Measurements from ENCODE around the gene CCDC88C.

DNA sequence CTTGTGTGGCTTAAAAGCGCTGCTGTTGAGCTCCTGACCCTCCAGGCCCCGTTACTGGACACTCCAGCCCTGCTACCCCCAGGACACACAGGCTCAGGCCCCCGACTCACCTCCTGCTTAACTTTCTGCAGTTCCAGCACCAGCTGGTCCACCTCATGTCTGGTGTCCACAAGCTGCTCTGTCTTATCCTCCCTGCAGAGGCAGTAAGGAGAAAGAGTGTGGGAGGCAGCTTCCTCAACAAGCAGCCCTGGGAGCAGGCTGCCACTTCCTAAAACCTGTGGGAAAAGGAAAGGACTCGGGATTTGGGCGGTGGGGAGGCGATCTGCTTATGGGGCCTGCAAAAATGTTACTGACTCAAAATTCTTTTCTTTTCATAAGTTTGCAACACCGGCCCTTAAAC lies 79.2 kb downstream of the CCDC88C start:
- TF ChIP-seq, protein P1, sequence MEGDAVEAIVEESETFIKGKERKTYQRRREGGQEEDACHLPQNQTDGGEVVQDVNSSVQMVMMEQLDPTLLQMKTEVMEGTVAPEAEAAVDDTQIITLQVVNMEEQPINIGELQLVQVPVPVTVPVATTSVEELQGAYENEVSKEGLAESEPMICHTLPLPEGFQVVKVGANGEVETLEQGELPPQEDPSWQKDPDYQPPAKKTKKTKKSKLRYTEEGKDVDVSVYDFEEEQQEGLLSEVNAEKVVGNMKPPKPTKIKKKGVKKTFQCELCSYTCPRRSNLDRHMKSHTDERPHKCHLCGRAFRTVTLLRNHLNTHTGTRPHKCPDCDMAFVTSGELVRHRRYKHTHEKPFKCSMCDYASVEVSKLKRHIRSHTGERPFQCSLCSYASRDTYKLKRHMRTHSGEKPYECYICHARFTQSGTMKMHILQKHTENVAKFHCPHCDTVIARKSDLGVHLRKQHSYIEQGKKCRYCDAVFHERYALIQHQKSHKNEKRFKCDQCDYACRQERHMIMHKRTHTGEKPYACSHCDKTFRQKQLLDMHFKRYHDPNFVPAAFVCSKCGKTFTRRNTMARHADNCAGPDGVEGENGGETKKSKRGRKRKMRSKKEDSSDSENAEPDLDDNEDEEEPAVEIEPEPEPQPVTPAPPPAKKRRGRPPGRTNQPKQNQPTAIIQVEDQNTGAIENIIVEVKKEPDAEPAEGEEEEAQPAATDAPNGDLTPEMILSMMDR (IDR thresholded peaks at IDR 0.05; ENCODE audit: insufficient read depth, low read depth, low read length), result no peak
- no peak for TF ChIP-seq EZH2 (IDR thresholded peaks at IDR 0.05; ENCODE audit: insufficient read depth, low read length)
